ENCODE data around the gene IL10.
A peak's percentile ranks its signal among the peaks of the same experiment; 100 is the strongest.

The IL10 gene

DNA sequence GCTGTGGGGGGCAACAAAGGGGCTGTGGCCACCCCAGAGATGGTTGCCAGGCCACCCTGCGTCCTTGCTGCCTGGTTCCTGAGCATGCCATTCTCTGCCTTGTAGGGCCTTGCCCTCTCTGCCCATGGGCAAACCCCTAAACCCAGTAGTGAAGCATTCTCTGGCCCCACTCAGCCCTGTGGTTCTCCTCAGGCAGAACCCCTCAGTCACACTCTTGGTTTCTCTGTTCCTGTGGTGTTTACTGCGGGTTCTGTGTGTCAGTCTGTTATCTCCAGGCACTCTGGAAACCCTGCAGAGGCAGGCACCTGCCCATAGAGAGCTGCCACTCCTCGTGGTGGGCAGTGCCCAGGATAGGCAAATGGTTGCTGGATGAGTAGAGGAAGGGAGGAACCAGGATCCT, 42.8 kb downstream of the IL10 start:
- no peak for DNase-seq

DNA sequence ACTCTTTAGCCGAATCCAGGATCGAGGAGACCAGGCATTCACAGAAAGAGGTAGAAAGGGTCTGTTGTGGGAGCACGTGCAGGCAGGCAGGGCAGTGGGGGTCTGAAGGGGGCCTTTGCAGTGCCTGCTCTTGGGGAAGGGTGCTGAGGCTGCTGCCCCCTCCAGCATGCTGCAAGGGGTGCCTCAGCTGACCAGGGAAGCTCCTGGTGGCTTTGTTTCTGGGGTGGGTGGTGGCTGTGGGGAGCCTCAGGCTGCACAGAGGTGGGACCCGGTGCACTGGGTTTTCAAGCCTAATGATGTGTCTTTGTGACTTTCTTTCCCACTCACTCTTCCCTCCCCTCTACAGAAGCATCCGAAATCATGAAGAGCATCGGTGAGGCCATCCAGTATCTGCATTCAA, 43.2 kb downstream of the IL10 start:
- DNase-seq: no peak

GRCh38 chr1:206728697-206728987, 43.7 kb downstream of the IL10 start:
- no peak for DNase-seq

DNA sequence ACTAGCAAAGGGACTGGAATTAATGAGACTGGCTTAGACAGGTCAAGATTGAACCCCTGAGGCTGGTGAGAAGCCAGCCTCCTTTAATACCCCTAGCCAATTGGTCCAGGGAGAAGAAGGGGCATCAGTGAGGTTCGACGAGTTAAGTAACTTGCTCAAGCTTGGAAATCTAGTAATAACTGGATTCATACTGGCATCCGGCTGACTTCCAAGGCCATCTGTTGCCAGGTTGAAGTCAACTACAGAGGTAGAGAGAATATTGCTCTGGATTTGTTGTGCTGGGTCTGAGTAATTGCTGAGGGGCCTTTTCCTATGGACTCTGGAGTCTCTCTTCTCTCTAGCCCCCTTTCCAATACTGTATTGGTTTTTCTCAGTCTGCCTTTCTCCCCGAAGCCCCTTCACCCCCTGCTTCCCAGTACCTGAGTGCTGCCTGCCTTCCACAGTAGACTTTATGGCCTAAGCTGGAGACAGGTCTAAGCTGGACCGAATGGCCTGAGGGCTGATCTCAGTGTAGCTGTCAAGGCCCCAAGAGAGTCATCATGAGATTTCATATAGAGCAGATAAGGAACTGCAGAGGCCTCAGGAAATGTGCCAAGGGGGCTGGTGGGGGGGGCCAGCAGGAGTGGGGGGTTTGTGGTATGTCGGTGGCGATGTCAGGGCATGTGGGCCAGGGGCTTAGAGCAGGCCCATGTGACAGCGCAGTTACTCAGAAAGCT, 44.2 kb downstream of the IL10 start:
- DNase-seq: peak; percentile 34

GRCh38 chr1:206725109-206725963, 47.0 kb downstream of the IL10 start:
- DNase-seq: peak; percentile 47

GRCh38 chr1:206723805-206724472, 48.4 kb downstream of the IL10 start:
- peak; percentile 33 for DNase-seq

GRCh38 chr1:206723462-206723804, 48.9 kb downstream of the IL10 start:
- DNase-seq: no peak

DNA sequence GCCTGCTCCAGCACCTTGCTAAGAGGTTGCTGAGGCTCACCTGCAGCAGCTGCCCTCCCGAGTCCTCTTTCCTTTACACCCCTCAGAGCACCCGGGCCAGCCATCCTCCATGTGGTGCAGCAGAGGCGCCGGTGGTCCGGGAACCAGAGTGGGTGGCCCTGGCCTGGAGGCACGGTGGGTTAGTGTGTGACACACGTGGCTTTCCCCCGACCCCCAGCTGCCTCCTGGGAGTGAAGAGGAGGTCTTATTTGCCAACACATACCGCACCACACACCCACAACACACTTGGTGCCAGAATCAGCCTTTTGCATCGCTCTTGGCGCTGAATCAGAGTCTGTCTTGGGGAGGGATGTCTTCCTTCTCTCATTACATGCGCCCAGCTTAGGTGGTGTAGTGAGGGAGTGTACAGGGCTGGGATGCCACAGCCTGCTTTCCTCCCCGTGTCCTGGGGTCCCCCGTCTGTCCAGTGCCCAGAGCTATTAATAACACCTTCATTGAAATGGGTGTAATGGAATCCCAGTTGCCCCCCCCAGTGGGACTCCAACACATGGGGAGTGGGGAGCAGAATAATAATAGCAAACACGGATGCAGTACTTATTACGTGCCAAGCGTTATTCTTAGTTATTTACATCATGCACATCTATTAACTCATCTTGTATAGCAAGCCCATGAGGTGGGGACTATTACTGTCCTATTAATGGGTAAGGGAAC, 49.4 kb downstream of the IL10 start:
- DNase-seq: no peak

- DNase-seq: no peak
Measured at GRCh38 chr1:206721454-206721853, 50.8 kb downstream of the IL10 start.

GRCh38 chr1:206719169-206719839, 53.0 kb downstream of the IL10 start:
- no peak for DNase-seq

- DNase-seq: no peak
Measured at GRCh38 chr1:206717674-206717989, 54.7 kb downstream of the IL10 start.
